ENCODE results near the gene CLSTN2.

GRCh38 chr3:140403079-140403478, 468.1 kb downstream of the CLSTN2 start:
- TF ChIP-seq POLR2A (IDR thresholded peaks at IDR 0.05; ENCODE audit: low read depth, low read length) (no peak), TAF1 (IDR thresholded peaks at IDR 0.05; ENCODE audit: low read depth, low read length) (no peak), POLR2AphosphoS5 (IDR thresholded peaks at IDR 0.05; ENCODE audit: low read depth, low read length) (no peak), SPI1 (IDR thresholded peaks at IDR 0.05; ENCODE audit: low read depth, low read length) (no peak), POU2F2 (IDR thresholded peaks at IDR 0.05; ENCODE audit: low read depth, low read length) (no peak), PAX5 (IDR thresholded peaks at IDR 0.05; ENCODE audit: insufficient read depth, low read length, severe bottlenecking) (no peak)
